Right lobe of liver (tissue), 6 donors: Measurements from ENCODE around the gene TSPAN18. TPM values are rescaled to one million over a fixed set of nuclear protein-coding genes. Genes with fewer than 3 reads are reported as not detected.

Experiments used
- ATAC-seq, 4 donors: fragments of 200-7000 bp; cut with Tn5 transposase; one replicate each; pipeline ENCODE4 v1.9.1; 2020; ENCODE audit warnings: mild to moderate bottlenecking in 4 of 4, moderate library complexity in 4 of 4
- DNase-seq, 3 donors: peaks; one replicate each; pipeline ENCODE4 v3.0.0-alpha.2; 2020
- H3K27ac ChIP-seq, 3 donors: fragments of 200-600 bp; one replicate each; pipeline ENCODE4 v1.8.0; 2022
- H3K27me3 ChIP-seq, 2 donors: fragments of 200-600 bp; one replicate each; pipeline ENCODE4 v1.8.0; 2022
- H3K36me3 ChIP-seq, 4 donors: fragments of 200-600 bp; sonication (generic) in 1 of 4; one replicate each; pipeline versions ENCODE4 v1.5.1 to v1.8.0; 2017 to 2022; ENCODE audit warnings: control low read depth in 1 of 4
- H3K4me1 ChIP-seq, 4 donors: fragments of 200-600 bp; sonication (generic) in 1 of 4; one replicate each; pipeline versions ENCODE4 v1.5.1 to v1.8.0; 2017 to 2022; ENCODE audit warnings: control low read depth in 1 of 4
- H3K4me3 ChIP-seq, 3 donors: fragments of 200-600 bp; one replicate each; pipeline ENCODE4 v1.8.0; 2022
- H3K9me3 ChIP-seq, 4 donors: fragments of 200-600 bp; sonication (generic) in 1 of 4; one replicate each; pipeline versions ENCODE4 v1.5.1 to v1.8.0; 2017 to 2022; ENCODE audit warnings: control low read depth in 1 of 4
- POLR2A ChIP-seq: fragments of 450-650 bp; IDR thresholded peaks from one replicate; pipeline ENCODE4 v1.6.1; 2017; ENCODE audit warnings: antibody characterized with exemption, mild to moderate bottlenecking
- WGBS: methylation state at CpG from one replicate; pipeline ENCODE4 v1.1.6; 2018; ENCODE audit warnings: low coverage, low lambda C conversion rate; ENCODE audit not compliant: insufficient coverage; ENCODE audit errors: missing lambda C conversion rate; 5-methylcytosine and 5-hydroxymethylcytosine counted together
- intact Hi-C, 2 donors: fragments of 100-400 bp; cut with DNase I; formaldehyde crosslinking; loops; one replicate each; pipeline versions ENCODE4 v1.11.2 to v1.14.1; 2022
- total RNA-seq, 6 experiments: library from RNA; depleted of rRNA in 2 of 6; stranded (reverse); fragments of >200 nt in 2 of 6; fragmentation: NEBNext Ultra II Directional in 3 of 6; extraction: Animal tissue kit (Norgen Biotek cat#: 25700) in 3 of 6; gene quantifications; one replicate each; pipeline versions ENCODE4 v1.1.0 to v1.2.4, GENCODE V29; 2016 to 2023
- TF ChIP-seq, protein P1 (sequence below), 4 donors: fragments of 200-600 bp in 3 of 4; fragments of 450-650 bp in 1 of 4; IDR thresholded peaks; one replicate each; pipeline versions ENCODE4 v1.5.1 to v1.8.0; 2016 to 2022; ENCODE audit warnings: antibody characterized with exemption in 4 of 4, mild to moderate bottlenecking in 2 of 4
- donor health status: DM: no; HTN: yes; CAD: no.
- donor health status: DM: no; HTN: no; CAD: no.
- donor health status: DM: no; HTN: no; CAD: no.
- donor health status: DM: no; HTN: yes; CAD: no.
- donor health status: DM: no; HTN: yes; CAD: no.

The TSPAN18 gene
- total RNA-seq, 6 experiments from 2014 or later = 3.4 to 10.6 (median 5.3) TPM

DNA sequence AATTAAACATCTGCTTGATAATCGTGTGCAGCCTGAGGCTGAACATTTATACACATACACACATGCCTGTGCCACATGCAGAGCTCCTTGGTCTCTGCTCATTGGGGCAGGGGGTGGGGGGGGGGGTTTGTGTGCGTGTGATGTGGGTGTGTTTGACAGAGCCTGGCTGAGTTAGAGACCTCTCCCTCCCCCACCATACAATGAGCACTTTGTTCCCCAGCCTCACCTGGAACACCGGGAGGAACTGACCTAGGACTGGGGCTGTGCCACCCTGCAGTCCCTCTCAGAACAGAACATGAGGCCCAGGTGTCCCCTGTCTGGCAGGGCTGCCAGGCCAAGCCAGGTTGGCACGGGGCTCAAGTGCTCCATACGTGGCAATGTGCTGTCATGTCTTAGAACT, 127.3 kb downstream of the TSPAN18 start:
- H3K36me3 ChIP-seq = no peaks in the 10 kb centered on the region
- H3K9me3 ChIP-seq = no peaks in the 10 kb centered on the region
- no peaks in the 10 kb centered on the region for H3K27me3 ChIP-seq
- ATAC-seq = no peak
- intact Hi-C loops = no loop called here
- WGBS = 71% methylated on average over 1 of the region's 5 CpGs
- no peak for DNase-seq
- no peak overlapping the region for H3K27ac ChIP-seq
- TF ChIP-seq, protein P1, sequence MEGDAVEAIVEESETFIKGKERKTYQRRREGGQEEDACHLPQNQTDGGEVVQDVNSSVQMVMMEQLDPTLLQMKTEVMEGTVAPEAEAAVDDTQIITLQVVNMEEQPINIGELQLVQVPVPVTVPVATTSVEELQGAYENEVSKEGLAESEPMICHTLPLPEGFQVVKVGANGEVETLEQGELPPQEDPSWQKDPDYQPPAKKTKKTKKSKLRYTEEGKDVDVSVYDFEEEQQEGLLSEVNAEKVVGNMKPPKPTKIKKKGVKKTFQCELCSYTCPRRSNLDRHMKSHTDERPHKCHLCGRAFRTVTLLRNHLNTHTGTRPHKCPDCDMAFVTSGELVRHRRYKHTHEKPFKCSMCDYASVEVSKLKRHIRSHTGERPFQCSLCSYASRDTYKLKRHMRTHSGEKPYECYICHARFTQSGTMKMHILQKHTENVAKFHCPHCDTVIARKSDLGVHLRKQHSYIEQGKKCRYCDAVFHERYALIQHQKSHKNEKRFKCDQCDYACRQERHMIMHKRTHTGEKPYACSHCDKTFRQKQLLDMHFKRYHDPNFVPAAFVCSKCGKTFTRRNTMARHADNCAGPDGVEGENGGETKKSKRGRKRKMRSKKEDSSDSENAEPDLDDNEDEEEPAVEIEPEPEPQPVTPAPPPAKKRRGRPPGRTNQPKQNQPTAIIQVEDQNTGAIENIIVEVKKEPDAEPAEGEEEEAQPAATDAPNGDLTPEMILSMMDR (IDR thresholded peaks at IDR 0.05) = no peak
- no peak for TF ChIP-seq POLR2A
- H3K4me1 ChIP-seq = no peaks in the 10 kb centered on the region
- H3K4me3 ChIP-seq = no peak overlapping the region

DNA sequence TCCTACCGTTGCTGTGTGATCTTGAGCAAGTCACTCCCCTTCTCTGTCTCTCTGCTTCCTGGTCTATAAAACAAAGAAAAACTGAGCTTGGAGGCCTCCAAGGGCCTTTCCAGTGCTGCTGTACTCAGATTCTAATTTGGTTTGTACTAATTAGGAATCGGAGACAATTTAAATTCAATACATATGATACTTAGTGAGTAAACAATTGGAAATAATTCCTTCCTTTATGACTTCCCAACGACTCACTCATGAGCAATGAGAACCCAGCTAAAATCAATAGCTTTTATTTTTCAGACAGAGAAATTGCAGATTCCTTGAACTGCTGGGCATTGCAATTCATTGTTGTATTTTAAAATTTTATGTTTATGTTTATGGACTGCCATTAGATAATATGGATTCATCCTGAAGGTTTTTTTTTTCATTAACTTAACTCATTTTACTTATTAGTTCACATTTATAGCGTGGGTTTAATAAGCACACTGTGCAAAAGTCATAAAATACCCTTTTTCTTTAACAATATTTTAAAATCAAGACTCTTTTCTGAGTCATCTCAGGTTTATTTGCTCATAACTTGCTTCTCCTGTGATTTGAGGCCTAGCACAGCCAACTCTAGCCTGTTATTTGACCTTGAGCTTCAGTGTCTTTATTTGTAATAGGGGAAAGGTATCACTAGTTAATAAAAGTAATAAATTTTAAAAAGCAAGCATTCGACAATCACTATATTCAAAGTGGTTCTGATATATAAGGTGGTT, 128.2 kb downstream of the TSPAN18 start:
- DNase-seq = no peak

DNA sequence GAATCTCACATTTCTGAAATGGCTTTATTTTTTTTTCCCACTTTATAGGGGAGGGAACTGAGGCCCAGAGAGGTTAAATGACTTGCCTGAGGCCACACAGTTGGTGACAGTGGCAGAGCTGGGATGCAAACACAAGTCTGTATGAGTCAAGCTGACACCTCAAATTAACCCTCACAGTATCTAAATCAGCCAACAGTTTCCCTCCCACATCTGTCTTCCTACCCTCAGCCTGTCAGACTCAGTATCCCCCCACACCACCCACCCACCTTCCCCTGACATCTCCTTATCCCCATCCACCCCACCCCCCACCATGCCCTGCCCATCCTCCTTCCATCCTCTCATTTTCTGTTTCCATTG, 128.7 kb downstream of the TSPAN18 start:
- Histone ChIP-seq H3K9me3 (no peaks in the 10 kb centered on the region), H3K27ac (no peak overlapping the region), H3K4me1 (no peaks in the 10 kb centered on the region), H3K36me3 (no peaks in the 10 kb centered on the region), H3K27me3 (no peaks in the 10 kb centered on the region), H3K4me3 (no peak overlapping the region)
- DNase-seq (no peak), ATAC-seq (no peak)
- intact Hi-C loops = no loop called here
- no peak for TF ChIP-seq POLR2A
- TF ChIP-seq, protein P1 (IDR thresholded peaks at IDR 0.05) = no peak

More for the DNA sequence above, 128.2 kb downstream of the TSPAN18 start:
- Histone ChIP-seq H3K4me3 (no peak overlapping the region), H3K9me3 (no peaks in the 10 kb centered on the region), H3K27ac (no peak overlapping the region), H3K36me3 (no peaks in the 10 kb centered on the region), H3K4me1 (no peaks in the 10 kb centered on the region), H3K27me3 (no peaks in the 10 kb centered on the region)
- TF ChIP-seq POLR2A = no peak
- TF ChIP-seq, protein P1 (IDR thresholded peaks at IDR 0.05) = no peak
- WGBS = 72% methylated on average over 4 of the region's 5 CpGs
- no peak for ATAC-seq
- intact Hi-C loops = no loop called here

DNA sequence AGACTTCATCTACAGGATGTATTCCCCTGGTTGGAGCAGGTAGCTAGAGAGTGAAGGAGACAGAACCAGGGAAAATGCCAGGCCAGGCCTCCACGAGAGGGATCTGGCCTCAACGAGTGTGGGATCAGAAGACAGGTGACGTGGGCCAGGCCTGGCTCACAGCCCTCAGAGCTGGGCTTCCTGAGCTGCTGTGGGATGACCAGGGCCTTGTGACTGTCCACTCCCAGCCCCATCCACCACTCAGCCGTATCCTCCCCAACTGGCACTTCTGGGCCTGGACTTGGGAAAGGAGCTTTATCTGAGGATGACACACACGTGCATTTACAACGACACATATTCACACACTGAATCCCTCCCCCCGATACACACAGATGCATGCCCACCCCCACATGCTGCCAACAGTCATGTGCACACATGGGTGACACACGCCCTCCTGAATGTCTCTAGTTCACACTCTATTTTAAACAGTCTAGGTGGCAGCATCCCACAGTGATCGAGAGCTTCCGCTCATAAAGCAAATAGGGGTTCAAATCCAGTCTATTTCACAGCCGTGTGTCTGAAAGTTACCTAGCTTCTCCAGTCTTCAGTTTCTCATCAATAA, 130.8 kb downstream of the TSPAN18 start:
- Histone ChIP-seq H3K27ac (no peak overlapping the region), H3K9me3 (no peaks in the 10 kb centered on the region), H3K4me1 (no peaks in the 10 kb centered on the region), H3K4me3 (no peak overlapping the region), H3K36me3 (no peaks in the 10 kb centered on the region), H3K27me3 (no peaks in the 10 kb centered on the region)
- TF ChIP-seq POLR2A = no peak
- TF ChIP-seq, protein P1 (IDR thresholded peaks at IDR 0.05) = no peak
- intact Hi-C loops = no loop called here
- DNase-seq = no peak
- 96% methylated on average over 5 of the region's 11 CpGs for WGBS
- no peak for ATAC-seq
